ENCODE data around the gene OGFRL1.

OGFRL1 gene

GRCh38 chr6:71334768-71335167 is 46.2 kb downstream of the OGFRL1 start:
- DNase-seq (ENCODE audit: low spot score), result no peak

- no peak for DNase-seq (ENCODE audit: low spot score)
Observed at GRCh38 chr6:71335544-71335943, 46.9 kb downstream of the OGFRL1 start.

- DNase-seq (ENCODE audit: low spot score), result no peak
Observed at GRCh38 chr6:71336901-71337300, 48.3 kb downstream of the OGFRL1 start.

- no peak for DNase-seq (ENCODE audit: low spot score)
Observed at GRCh38 chr6:71338540-71339316, 50.1 kb downstream of the OGFRL1 start.

GRCh38 chr6:71342772-71343171 is 54.2 kb downstream of the OGFRL1 start:
- no peak for DNase-seq (ENCODE audit: low spot score)

DNA sequence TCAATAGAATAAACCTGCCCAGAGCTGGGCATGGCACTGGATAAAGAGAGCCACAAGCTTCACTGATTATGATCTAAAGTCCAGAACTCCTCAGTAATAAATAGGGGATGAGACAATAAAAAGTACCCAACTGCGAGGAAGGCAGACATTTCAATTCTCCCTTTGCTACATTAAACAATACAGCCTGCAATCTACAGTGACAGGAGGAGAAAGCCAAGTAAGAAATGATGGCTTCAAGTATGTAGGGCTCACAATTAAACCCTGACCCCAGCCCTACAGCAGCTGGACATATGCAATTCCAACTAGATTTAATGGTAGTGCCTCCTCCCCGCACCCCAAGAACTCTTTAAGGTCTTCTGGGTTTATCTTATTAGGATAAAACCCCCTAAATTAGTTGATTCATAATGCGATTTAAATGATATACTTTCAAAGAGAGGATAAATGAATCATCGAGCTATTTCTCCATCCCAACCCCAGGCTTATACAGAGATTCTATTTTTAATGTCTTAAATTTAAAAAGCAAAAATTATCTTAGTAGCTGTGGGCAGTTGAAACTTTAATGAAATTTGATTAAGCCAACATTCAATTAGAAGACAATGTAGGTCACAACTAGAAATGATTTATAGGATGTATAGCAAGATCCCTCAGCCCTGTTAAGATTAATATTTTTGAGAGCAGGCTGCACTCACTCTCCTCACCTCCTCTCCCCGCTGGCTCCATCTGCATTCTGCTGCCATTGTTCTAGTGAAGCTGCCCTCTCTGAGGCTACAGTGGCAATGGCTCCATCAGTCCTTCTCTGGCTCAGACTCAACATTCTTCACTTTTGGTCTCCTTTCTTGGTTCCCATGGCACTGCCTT is 57.1 kb downstream of the OGFRL1 start:
- DNase-seq (ENCODE audit: low spot score), result no peak

- no peak for DNase-seq (ENCODE audit: low spot score)
Observed at GRCh38 chr6:71346334-71346694, 57.7 kb downstream of the OGFRL1 start.

- DNase-seq (ENCODE audit: low spot score), result no peak
Observed at GRCh38 chr6:71347119-71347518, 58.5 kb downstream of the OGFRL1 start.

DNA sequence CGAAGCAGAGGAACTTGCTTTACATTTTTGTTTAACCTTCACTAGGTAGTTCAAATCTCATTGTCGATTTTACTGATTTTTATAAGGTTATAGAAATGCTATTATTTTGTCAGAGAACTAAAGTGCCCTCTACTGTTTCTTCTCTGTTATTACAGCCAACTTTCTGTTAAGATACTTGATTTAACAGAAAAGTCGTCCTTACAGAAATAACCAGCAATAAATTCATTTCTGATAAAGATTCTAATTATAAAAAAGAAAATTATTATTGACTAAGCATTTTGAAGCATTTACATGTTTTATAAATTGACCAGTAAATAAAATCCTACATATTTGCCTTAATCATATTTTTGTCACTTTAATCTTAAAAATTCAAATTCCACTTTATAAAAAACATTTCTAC is 60.8 kb downstream of the OGFRL1 start:
- no peak for DNase-seq (ENCODE audit: low spot score)

GRCh38 chr6:71349976-71350615 is 61.5 kb downstream of the OGFRL1 start:
- no peak for DNase-seq (ENCODE audit: low spot score)

DNA sequence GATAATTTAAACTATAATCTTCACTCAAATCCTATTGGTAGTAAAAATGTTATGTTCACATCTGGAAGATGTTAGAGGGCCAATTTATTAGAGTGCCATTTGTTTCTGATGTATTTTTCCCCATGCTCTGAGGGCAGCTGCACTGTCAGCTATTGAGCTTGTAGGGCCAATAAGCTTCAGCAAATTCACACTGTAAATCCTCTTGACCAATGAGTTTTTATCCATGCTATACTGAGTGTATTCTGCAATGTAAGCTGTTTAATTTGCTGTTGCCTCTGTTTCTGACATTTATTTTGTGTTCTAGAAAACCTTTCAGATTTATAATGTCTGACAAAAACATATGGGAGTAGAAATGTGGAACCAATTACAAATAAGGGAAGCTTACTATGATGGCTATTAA is 62.6 kb downstream of the OGFRL1 start:
- DNase-seq (ENCODE audit: low spot score), result no peak

Measured in HuH-7.5 (cell line).